ENCODE results near the gene DIP2C. TPM values are rescaled to one million over a fixed set of nuclear protein-coding genes. Genes with fewer than 3 reads are reported as not detected.
A peak's percentile ranks its signal among the peaks of the same experiment; 100 is the strongest.

Gene DIP2C
- total RNA-seq, 1 donor from 2014 or later: 31.9 TPM

Small RNAs within 50 kb of the gene (microRNA-seq; reads per million reads assigned to microRNA genes)
- gene MIR5699: 5.8 reads per million, percentile 25 among the genes with 10 or more reads in this experiment

Other genes with a start within 250 kb of the DIP2C start
- gene LARP4B, start 242.0 kb upstream of the DIP2C start, total RNA-seq: 28.0 and 33.2 TPM in 2 replicates

Data from myocyte (in vitro differentiated cells).